Panc1 (cell line): Measurements from ENCODE around the gene PRR5L. TPM values are rescaled to one million over a fixed set of nuclear protein-coding genes. Genes with fewer than 3 reads are reported as not detected.

Experiments
- ATAC-seq: fragments of 200-7000 bp; cut with Tn5 transposase; 2 replicates; pipeline ENCODE4 v1.9.1; 2020; ENCODE audit warnings: mild to moderate bottlenecking, moderate library complexity
- BruUV-seq: library from RNA; stranded (reverse); fragments of 400-500 nt; replicated peaks from 2 replicates; lab custom pipeline; 2021; lab: Mats Ljungman, UMichigan
- CTCF ChIA-PET: fragments of 300-600 bp; sonication (Branson Sonifier 250); formaldehyde crosslinking; loops from one replicate; lab custom pipeline; 2022; ENCODE audit warnings: antibody characterized with exemption; lab: Charles Lee
- POLR2A ChIA-PET: fragments of 300-600 bp; sonication (Branson Sonifier 250); formaldehyde crosslinking; loops from one replicate; lab custom pipeline; 2022; ENCODE audit warnings: antibody characterized with exemption; lab: Charles Lee
- DNase-seq: peaks from one replicate; pipeline ENCODE4 v3.0.0-alpha.2; 2010; ENCODE audit warnings: low read depth, low spot score
- H3K27ac ChIP-seq: 2 replicates; pipeline ENCODE4 v1.5.1; 2011; ENCODE audit warnings: mild to moderate bottlenecking, low read length, inconsistent platforms
- H3K27me3 ChIP-seq: fragments of 200-500 bp; sonication (Bioruptor generic); 2 replicates; pipeline ENCODE4 v1.6.0; 2014; ENCODE audit warnings: low read length, inconsistent platforms; ENCODE audit not compliant: control insufficient read depth, insufficient read depth
- H3K36me3 ChIP-seq: fragments of 200-500 bp; sonication (Bioruptor generic); 2 replicates; pipeline ENCODE4 v1.5.1; 2014; ENCODE audit warnings: inconsistent platforms, mild to moderate bottlenecking, low read length, moderate library complexity; ENCODE audit not compliant: control insufficient read depth, insufficient read depth
- H3K4me1 ChIP-seq: 2 replicates; pipeline ENCODE4 v1.5.1; 2011; ENCODE audit warnings: inconsistent platforms, mild to moderate bottlenecking, low read length, moderate library complexity; ENCODE audit not compliant: control insufficient read depth, insufficient read depth
- H3K4me3 ChIP-seq, 2 experiments: 2 replicates each; pipeline ENCODE4 v1.5.1; 2011 to 2012; ENCODE audit warnings: low read depth in 2 of 2, low read length in 2 of 2, mild to moderate bottlenecking in 2 of 2, inconsistent platforms in 1 of 2, moderate library complexity in 1 of 2
- H3K9me3 ChIP-seq: fragments of 200-500 bp; sonication (Bioruptor generic); 2 replicates; pipeline ENCODE4 v1.5.1; 2014; ENCODE audit warnings: low read depth, mild to moderate bottlenecking, inconsistent platforms, low read length, moderate library complexity; ENCODE audit not compliant: control insufficient read depth, insufficient read depth
- POLR2AphosphoS5 ChIP-seq: IDR thresholded peaks from 2 replicates; pipeline ENCODE4 v1.6.1; 2012; ENCODE audit warnings: mild to moderate bottlenecking, low read depth, low read length, moderate library complexity
- SIN3A ChIP-seq: IDR thresholded peaks from 2 replicates; pipeline ENCODE4 v1.6.1; 2012; ENCODE audit warnings: low read depth, mild to moderate bottlenecking, low read length, moderate library complexity, borderline replicate concordance; ENCODE audit not compliant: insufficient read depth
- TCF7L2 ChIP-seq: IDR thresholded peaks from 2 replicates; pipeline ENCODE4 v1.6.1; 2011; ENCODE audit warnings: mild to moderate bottlenecking, low read depth, low read length, inconsistent platforms
- in situ Hi-C: cut with HindIII; loops from 2 replicates; pipeline ENCODE4 v1.10.0; 2016; ENCODE audit warnings: low sequenced_read_pairs, low pct_unique_long_range_greater_than_20kb
- intact Hi-C: fragments of 100-400 bp; cut with micrococcal nuclease; formaldehyde crosslinking; loops from one replicate; pipeline ENCODE4 v1.10.0; 2022; ENCODE audit not compliant: unreplicated experiment
- total RNA-seq: library from RNA; stranded (reverse); gene quantifications from one replicate; pipeline ENCODE4 v1.2.1, GENCODE V29; 2021; ENCODE audit not compliant: unreplicated experiment
- TF ChIP-seq, protein P1 (sequence below), 2 experiments: IDR thresholded peaks; 2 replicates each; pipeline ENCODE4 v1.6.1; 2011 to 2012; ENCODE audit warnings: low read depth in 2 of 2, control low read depth in 1 of 2, low read length in 1 of 2, mild to moderate bottlenecking in 1 of 2, moderate library complexity in 1 of 2; ENCODE audit not compliant: insufficient read depth in 1 of 2
- TF ChIP-seq, protein P2 (sequence below): fragments of 450-650 bp; IDR thresholded peaks from 2 replicates; pipeline ENCODE4 v1.5.1; 2017; ENCODE audit warnings: mild to moderate bottlenecking

Gene PRR5L
- total RNA-seq, 1 experiment from 2014 or later = 0.36 TPM

DNA sequence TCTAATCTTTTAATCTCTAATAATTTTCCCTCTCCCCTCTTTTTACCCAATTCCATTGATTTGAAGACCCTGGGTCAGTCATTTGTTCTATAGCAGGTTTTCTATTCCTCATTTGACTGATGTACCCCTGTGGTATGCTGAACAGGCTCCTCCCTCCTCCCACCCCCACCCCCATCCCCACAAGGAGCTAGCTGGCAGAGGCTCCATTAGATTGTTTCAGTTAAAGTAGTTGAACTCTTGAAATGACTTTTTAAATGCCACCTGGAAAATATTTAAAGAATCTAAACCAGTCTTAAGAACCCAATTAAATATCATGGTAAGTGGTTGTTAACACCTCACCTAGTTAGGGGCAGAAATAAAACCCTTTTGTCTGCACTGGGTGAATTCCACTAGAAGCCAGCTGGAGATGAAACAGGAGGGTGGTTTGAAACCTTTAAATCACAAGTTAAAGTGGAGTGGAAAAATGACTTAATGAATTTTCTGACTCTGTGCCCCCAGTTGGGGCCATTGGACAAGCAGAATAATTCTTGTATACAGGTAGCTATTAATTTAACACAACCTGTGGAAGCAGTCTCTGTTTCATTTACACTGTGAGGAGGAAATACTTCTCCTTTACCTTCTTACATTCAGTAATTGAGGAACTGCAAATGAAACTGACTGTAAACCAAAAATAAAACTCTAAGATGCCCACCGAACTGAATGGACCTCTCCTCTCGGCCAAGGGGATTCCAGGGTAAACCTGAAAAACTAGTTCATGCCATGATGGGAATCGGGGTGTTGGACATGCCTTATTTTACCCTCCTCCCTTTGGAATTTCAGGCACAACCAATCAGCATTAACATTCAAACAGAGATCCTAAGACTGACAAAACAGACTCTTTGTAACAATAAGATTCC, 30.7 kb downstream of the PRR5L start:
- in situ Hi-C loops = no loop called here
- POLR2A ChIA-PET = no interaction called here
- Histone ChIP-seq H3K36me3 (no peaks in the 10 kb centered on the region), H3K4me3 (no peak overlapping the region), H3K27me3 (peaks cover 12% of the 10 kb centered on the region), H3K4me1 (no peaks in the 10 kb centered on the region), H3K27ac (no peak overlapping the region), H3K9me3 (no peaks in the 10 kb centered on the region)
- CTCF ChIA-PET = interaction anchor here (0.6 to 0.9 kb wide), 2 partner anchors 42 to 104 kb away, joined by 4 to 7 read pairs; no protein-coding TSS in a partner anchor
- TF ChIP-seq SIN3A (no peak), TCF7L2 (no peak), POLR2AphosphoS5 (no peak)
- DNase-seq (no peak), ATAC-seq (no peak)
- BruUV-seq = no TSS peak
- intact Hi-C loops = no loop called here

DNA sequence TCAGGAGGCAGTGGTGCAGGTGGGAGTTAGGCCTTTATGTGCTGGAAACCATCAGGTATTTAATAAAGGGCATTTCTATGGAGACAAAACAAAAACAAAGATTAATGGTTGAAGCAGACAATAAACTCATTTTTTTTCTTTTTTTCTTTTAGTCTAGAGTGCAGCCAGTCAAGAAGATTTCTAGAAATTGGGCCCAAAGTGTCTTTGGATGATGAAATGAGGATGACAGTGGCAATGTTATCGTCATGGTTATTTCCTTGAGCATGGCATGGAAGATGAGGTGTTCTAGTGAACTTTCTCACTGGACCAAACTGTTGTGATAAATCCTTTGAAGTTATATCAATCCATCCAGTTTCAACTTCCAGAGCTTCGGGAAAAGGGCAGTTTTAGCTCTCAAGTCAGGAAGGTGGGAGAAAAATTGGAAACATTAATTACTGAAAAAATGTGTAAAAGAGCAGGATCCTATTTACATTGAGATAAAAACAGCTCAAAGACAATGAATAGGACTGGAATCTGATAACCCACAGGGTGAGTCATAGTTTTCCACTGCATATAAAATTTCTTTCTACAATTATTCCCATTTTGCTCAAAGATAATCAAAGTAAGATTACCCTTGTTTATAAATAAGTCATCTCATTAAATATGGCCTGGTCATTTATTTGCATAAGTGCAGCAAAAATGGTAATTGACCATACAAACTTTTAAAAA, 33.0 kb downstream of the PRR5L start:
- in situ Hi-C loops = no loop called here
- no TSS peak for BruUV-seq

More for the DNA sequence above, 33.0 kb downstream of the PRR5L start:
- Histone ChIP-seq H3K27me3 (peaks cover 14% of the 10 kb centered on the region), H3K27ac (no peak overlapping the region), H3K9me3 (no peaks in the 10 kb centered on the region), H3K4me3 (no peak overlapping the region), H3K36me3 (no peaks in the 10 kb centered on the region), H3K4me1 (no peaks in the 10 kb centered on the region)
- TF ChIP-seq, protein P1, sequence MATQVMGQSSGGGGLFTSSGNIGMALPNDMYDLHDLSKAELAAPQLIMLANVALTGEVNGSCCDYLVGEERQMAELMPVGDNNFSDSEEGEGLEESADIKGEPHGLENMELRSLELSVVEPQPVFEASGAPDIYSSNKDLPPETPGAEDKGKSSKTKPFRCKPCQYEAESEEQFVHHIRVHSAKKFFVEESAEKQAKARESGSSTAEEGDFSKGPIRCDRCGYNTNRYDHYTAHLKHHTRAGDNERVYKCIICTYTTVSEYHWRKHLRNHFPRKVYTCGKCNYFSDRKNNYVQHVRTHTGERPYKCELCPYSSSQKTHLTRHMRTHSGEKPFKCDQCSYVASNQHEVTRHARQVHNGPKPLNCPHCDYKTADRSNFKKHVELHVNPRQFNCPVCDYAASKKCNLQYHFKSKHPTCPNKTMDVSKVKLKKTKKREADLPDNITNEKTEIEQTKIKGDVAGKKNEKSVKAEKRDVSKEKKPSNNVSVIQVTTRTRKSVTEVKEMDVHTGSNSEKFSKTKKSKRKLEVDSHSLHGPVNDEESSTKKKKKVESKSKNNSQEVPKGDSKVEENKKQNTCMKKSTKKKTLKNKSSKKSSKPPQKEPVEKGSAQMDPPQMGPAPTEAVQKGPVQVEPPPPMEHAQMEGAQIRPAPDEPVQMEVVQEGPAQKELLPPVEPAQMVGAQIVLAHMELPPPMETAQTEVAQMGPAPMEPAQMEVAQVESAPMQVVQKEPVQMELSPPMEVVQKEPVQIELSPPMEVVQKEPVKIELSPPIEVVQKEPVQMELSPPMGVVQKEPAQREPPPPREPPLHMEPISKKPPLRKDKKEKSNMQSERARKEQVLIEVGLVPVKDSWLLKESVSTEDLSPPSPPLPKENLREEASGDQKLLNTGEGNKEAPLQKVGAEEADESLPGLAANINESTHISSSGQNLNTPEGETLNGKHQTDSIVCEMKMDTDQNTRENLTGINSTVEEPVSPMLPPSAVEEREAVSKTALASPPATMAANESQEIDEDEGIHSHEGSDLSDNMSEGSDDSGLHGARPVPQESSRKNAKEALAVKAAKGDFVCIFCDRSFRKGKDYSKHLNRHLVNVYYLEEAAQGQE (IDR thresholded peaks at IDR 0.05; ENCODE audit: insufficient read depth in 1 of 2, low read depth in 2 of 2, low read length in 1 of 2) = no peak
- TF ChIP-seq, protein P2, sequence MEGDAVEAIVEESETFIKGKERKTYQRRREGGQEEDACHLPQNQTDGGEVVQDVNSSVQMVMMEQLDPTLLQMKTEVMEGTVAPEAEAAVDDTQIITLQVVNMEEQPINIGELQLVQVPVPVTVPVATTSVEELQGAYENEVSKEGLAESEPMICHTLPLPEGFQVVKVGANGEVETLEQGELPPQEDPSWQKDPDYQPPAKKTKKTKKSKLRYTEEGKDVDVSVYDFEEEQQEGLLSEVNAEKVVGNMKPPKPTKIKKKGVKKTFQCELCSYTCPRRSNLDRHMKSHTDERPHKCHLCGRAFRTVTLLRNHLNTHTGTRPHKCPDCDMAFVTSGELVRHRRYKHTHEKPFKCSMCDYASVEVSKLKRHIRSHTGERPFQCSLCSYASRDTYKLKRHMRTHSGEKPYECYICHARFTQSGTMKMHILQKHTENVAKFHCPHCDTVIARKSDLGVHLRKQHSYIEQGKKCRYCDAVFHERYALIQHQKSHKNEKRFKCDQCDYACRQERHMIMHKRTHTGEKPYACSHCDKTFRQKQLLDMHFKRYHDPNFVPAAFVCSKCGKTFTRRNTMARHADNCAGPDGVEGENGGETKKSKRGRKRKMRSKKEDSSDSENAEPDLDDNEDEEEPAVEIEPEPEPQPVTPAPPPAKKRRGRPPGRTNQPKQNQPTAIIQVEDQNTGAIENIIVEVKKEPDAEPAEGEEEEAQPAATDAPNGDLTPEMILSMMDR = no peak
- TF ChIP-seq POLR2AphosphoS5 (no peak), TCF7L2 (no peak)
- DNase-seq = no peak
- CTCF ChIA-PET = no interaction called here
- intact Hi-C loops = no loop called here
- no peak for ATAC-seq
- POLR2A ChIA-PET = no interaction called here
